Measurements from ENCODE around the gene C6orf15.

C6orf15 gene

DNA sequence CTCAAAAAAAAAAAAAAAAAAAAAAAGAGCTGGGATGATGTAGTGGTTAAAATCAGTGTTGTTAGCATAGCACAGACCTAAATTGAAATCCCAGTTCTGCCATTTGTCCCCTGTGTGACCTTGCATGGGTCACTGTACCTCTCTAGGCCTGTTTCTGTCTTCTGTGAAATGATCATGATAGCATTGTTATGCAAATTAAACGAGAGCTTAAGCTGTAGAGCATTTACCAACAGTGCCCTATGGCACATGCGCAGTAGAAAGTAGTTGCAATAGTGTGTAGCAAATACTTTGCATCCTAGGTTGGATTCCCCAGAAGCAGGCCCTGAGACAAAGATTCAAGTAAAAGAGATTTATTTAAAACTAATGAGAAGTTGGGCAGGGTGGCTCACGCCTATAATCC lies 19.2 kb upstream of the C6orf15 start:
- no peak overlapping the region for H2BK5ac ChIP-seq (ENCODE audit: low read depth, low read length, poor library complexity)
- H3K4ac ChIP-seq (ENCODE audit: low read depth, low read length): no peak overlapping the region
- no peak overlapping the region for H3K27ac ChIP-seq (ENCODE audit: low read depth, low read length)
- no peak overlapping the region for H2AFZ ChIP-seq (ENCODE audit: insufficient read depth, low read length, poor library complexity)
- no peak overlapping the region for H3K23ac ChIP-seq (ENCODE audit: low read length)
- H2BK120ac ChIP-seq (ENCODE audit: insufficient read depth, low read length, poor library complexity): no peak overlapping the region
- H3K79me2 ChIP-seq (ENCODE audit: control insufficient read depth, insufficient read depth, low read length, poor library complexity): no peaks in the 10 kb centered on the region
- H4K12ac ChIP-seq (ENCODE audit: low read depth, low read length): no peak overlapping the region
- H4K91ac ChIP-seq (ENCODE audit: low read depth, low read length): no peak overlapping the region
- no peak overlapping the region for H3K4me2 ChIP-seq (ENCODE audit: low read length)
- H3K14ac ChIP-seq (ENCODE audit: low read length): no peak overlapping the region
- no peak overlapping the region for H2AK5ac ChIP-seq (ENCODE audit: low read length)
- DNase-seq: no peak
- no peak overlapping the region for H2BK12ac ChIP-seq (ENCODE audit: low read length)
- no CpG with 5 or more reads among the region's 3 CpGs for WGBS (ENCODE audit: extremely low coverage, insufficient coverage, insufficient read length)
- H3K18ac ChIP-seq (ENCODE audit: low read length): no peak overlapping the region
- H3K27me3 ChIP-seq (ENCODE audit: insufficient read depth, low read length): no peaks in the 10 kb centered on the region
- H3K4me1 ChIP-seq (ENCODE audit: control insufficient read depth in 1 of 2, insufficient read depth in 2 of 2, low read length in 2 of 2): no peaks in the 10 kb centered on the region
- H3K4me3 ChIP-seq (ENCODE audit: low read depth, low read length): no peak overlapping the region
- no peak overlapping the region for H3K9ac ChIP-seq (ENCODE audit: low read length)
- H3K36me3 ChIP-seq (ENCODE audit: control insufficient read depth in 1 of 2, insufficient read depth in 2 of 2, low read length in 2 of 2): no peaks in the 10 kb centered on the region
- H3K79me1 ChIP-seq (ENCODE audit: low read length): no peaks in the 10 kb centered on the region
- H3K9me3 ChIP-seq (ENCODE audit: insufficient read depth, low read depth, low read length): no peaks in the 10 kb centered on the region
- H4K8ac ChIP-seq (ENCODE audit: low read depth, low read length): no peak overlapping the region

DNA sequence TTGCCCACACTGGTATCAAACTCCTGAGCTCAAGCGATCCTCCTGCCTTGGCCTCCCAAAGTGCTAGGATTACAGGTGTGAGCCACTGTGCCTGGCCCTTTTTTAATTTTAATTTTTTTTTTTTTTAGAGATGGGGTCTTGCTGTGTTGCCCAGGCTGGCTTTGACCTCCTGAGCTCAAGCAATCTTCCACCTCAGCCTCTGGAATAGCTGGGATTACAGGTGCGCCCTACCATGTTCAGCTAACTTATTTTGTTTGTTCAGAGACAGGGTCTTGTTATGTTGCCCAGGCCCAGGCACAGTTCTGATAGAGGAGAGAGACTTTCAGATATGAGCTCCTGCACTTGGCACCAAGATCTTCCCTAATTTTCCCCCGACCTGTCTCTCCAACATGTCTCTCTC lies 18.4 kb upstream of the C6orf15 start:
- Histone ChIP-seq H3K27me3 (ENCODE audit: insufficient read depth, low read length) (no peaks in the 10 kb centered on the region), H2BK5ac (ENCODE audit: low read depth, low read length, poor library complexity) (no peak overlapping the region), H4K8ac (ENCODE audit: low read depth, low read length) (no peak overlapping the region), H3K79me2 (ENCODE audit: control insufficient read depth, insufficient read depth, low read length, poor library complexity) (no peaks in the 10 kb centered on the region), H4K91ac (ENCODE audit: low read depth, low read length) (no peak overlapping the region), H3K14ac (ENCODE audit: low read length) (no peak overlapping the region), H3K36me3 (ENCODE audit: control insufficient read depth in 1 of 2, insufficient read depth in 2 of 2, low read length in 2 of 2) (no peaks in the 10 kb centered on the region), H3K4ac (ENCODE audit: low read depth, low read length) (no peak overlapping the region), H3K27ac (ENCODE audit: low read depth, low read length) (no peak overlapping the region), H3K9me3 (ENCODE audit: insufficient read depth, low read depth, low read length) (no peaks in the 10 kb centered on the region), H3K4me2 (ENCODE audit: low read length) (no peak overlapping the region), H2AK5ac (ENCODE audit: low read length) (no peak overlapping the region), H2BK12ac (ENCODE audit: low read length) (no peak overlapping the region), H3K18ac (ENCODE audit: low read length) (no peak overlapping the region), H4K12ac (ENCODE audit: low read depth, low read length) (no peak overlapping the region), H3K9ac (ENCODE audit: low read length) (no peak overlapping the region), H2BK120ac (ENCODE audit: insufficient read depth, low read length, poor library complexity) (no peak overlapping the region), H3K4me3 (ENCODE audit: low read depth, low read length) (no peak overlapping the region), H3K4me1 (ENCODE audit: control insufficient read depth in 1 of 2, insufficient read depth in 2 of 2, low read length in 2 of 2) (no peaks in the 10 kb centered on the region), H3K23ac (ENCODE audit: low read length) (no peak overlapping the region), H3K79me1 (ENCODE audit: low read length) (no peaks in the 10 kb centered on the region), H2AFZ (ENCODE audit: insufficient read depth, low read length, poor library complexity) (no peak overlapping the region)
- DNase-seq: no peak
- WGBS (ENCODE audit: extremely low coverage, insufficient coverage, insufficient read length): no CpG with 5 or more reads among the region's 3 CpGs

- no CpG with 5 or more reads among the region's 4 CpGs for WGBS (ENCODE audit: extremely low coverage, insufficient coverage, insufficient read length)
- Histone ChIP-seq H3K23ac (ENCODE audit: low read length) (no peak overlapping the region), H3K9me3 (ENCODE audit: insufficient read depth, low read depth, low read length) (no peaks in the 10 kb centered on the region), H3K79me1 (ENCODE audit: low read length) (no peaks in the 10 kb centered on the region), H3K9ac (ENCODE audit: low read length) (no peak overlapping the region), H3K18ac (ENCODE audit: low read length) (no peak overlapping the region), H2BK12ac (ENCODE audit: low read length) (no peak overlapping the region), H3K36me3 (ENCODE audit: control insufficient read depth in 1 of 2, insufficient read depth in 2 of 2, low read length in 2 of 2) (no peaks in the 10 kb centered on the region), H3K27me3 (ENCODE audit: insufficient read depth, low read length) (no peaks in the 10 kb centered on the region), H4K12ac (ENCODE audit: low read depth, low read length) (no peak overlapping the region), H2BK120ac (ENCODE audit: insufficient read depth, low read length, poor library complexity) (no peak overlapping the region), H4K91ac (ENCODE audit: low read depth, low read length) (no peak overlapping the region), H3K27ac (ENCODE audit: low read depth, low read length) (no peak overlapping the region), H2AK5ac (ENCODE audit: low read length) (no peak overlapping the region), H2AFZ (ENCODE audit: insufficient read depth, low read length, poor library complexity) (no peak overlapping the region), H3K4ac (ENCODE audit: low read depth, low read length) (no peak overlapping the region), H3K4me3 (ENCODE audit: low read depth, low read length) (no peak overlapping the region), H4K8ac (ENCODE audit: low read depth, low read length) (no peak overlapping the region), H3K4me1 (ENCODE audit: control insufficient read depth in 1 of 2, insufficient read depth in 2 of 2, low read length in 2 of 2) (peaks cover 0 to 2% of the 10 kb centered on the region in 2 experiments), H2BK5ac (ENCODE audit: low read depth, low read length, poor library complexity) (no peak overlapping the region), H3K4me2 (ENCODE audit: low read length) (no peak overlapping the region), H3K79me2 (ENCODE audit: control insufficient read depth, insufficient read depth, low read length, poor library complexity) (no peaks in the 10 kb centered on the region), H3K14ac (ENCODE audit: low read length) (no peak overlapping the region)
- DNase-seq: no peak
Measured at GRCh38 chr6:31129130-31129529, 16.8 kb upstream of the C6orf15 start.

GRCh38 chr6:31128093-31128676 lies 15.8 kb upstream of the C6orf15 start:
- Histone ChIP-seq H3K14ac (ENCODE audit: low read length) (no peak overlapping the region), H2AK5ac (ENCODE audit: low read length) (no peak overlapping the region), H3K4me2 (ENCODE audit: low read length) (no peak overlapping the region), H2AFZ (ENCODE audit: insufficient read depth, low read length, poor library complexity) (no peak overlapping the region), H3K36me3 (ENCODE audit: control insufficient read depth in 1 of 2, insufficient read depth in 2 of 2, low read length in 2 of 2) (no peaks in the 10 kb centered on the region), H3K9ac (ENCODE audit: low read length) (no peak overlapping the region), H3K79me2 (ENCODE audit: control insufficient read depth, insufficient read depth, low read length, poor library complexity) (no peaks in the 10 kb centered on the region), H3K4ac (ENCODE audit: low read depth, low read length) (no peak overlapping the region), H2BK5ac (ENCODE audit: low read depth, low read length, poor library complexity) (no peak overlapping the region), H4K12ac (ENCODE audit: low read depth, low read length) (no peak overlapping the region), H3K4me1 (ENCODE audit: control insufficient read depth in 1 of 2, insufficient read depth in 2 of 2, low read length in 2 of 2) (peaks cover 0 to 2% of the 10 kb centered on the region in 2 experiments), H4K8ac (ENCODE audit: low read depth, low read length) (no peak overlapping the region), H2BK12ac (ENCODE audit: low read length) (no peak overlapping the region), H2BK120ac (ENCODE audit: insufficient read depth, low read length, poor library complexity) (no peak overlapping the region), H3K27me3 (ENCODE audit: insufficient read depth, low read length) (no peaks in the 10 kb centered on the region), H4K91ac (ENCODE audit: low read depth, low read length) (no peak overlapping the region), H3K27ac (ENCODE audit: low read depth, low read length) (no peak overlapping the region), H3K79me1 (ENCODE audit: low read length) (no peaks in the 10 kb centered on the region), H3K9me3 (ENCODE audit: insufficient read depth, low read depth, low read length) (no peaks in the 10 kb centered on the region), H3K23ac (ENCODE audit: low read length) (no peak overlapping the region), H3K18ac (ENCODE audit: low read length) (no peak overlapping the region), H3K4me3 (ENCODE audit: low read depth, low read length) (no peak overlapping the region)
- peak; percentile 67 to 85 for DNase-seq
- no CpG with 5 or more reads among the region's 8 CpGs for WGBS (ENCODE audit: extremely low coverage, insufficient coverage, insufficient read length)
